ENCODE data around the gene PLIN5. TPM values are rescaled to one million over a fixed set of nuclear protein-coding genes. Genes with fewer than 3 reads are reported as not detected.

The PLIN5 gene
- total RNA-seq, 1 experiment from 2014 or later = 3.9 TPM

GRCh38 chr19:4500841-4501591 lies 34.0 kb downstream of the PLIN5 start:
- Mint-ChIP-seq H3K4me1 (no peaks in the 10 kb centered on the region), H3K36me3 (ENCODE audit: insufficient read depth in 1 of 3, low read depth in 3 of 3) (peaks cover 16 to 63% (median 51%) of the 10 kb centered on the region in 3 experiments; a peak in 6 of 7 replicates), H3K27ac (no peak overlapping the region), H3K27me3 (ENCODE audit: low read depth) (no peaks in the 10 kb centered on the region; the same call in 1 of the 2 replicates), H3K9me3 (no peaks in the 10 kb centered on the region), H3K4me3 (no peak overlapping the region)
- Histone ChIP-seq H2AFZ (ENCODE audit: low read length) (no peak overlapping the region), H3T11ph (ENCODE audit: low read length) (no peak overlapping the region), H3K27me3 (ENCODE audit: insufficient read depth, low read length) (no peaks in the 10 kb centered on the region), H2BK120ac (ENCODE audit: low read depth, low read length, poor library complexity, severe bottlenecking) (no peak overlapping the region), H3K23ac (ENCODE audit: insufficient read length, low read depth, low read length) (no peak overlapping the region), H3K4ac (ENCODE audit: low read depth, low read length) (no peak overlapping the region), H4K20me1 (ENCODE audit: control insufficient read depth, insufficient read depth, insufficient read length) (no peaks in the 10 kb centered on the region), H3K9me3 (ENCODE audit: control insufficient read depth, low read depth, low read length) (no peaks in the 10 kb centered on the region), H4K8ac (replicated peaks; ENCODE audit: insufficient read length, low read depth, low read length) (no peak overlapping the region), H3K18ac (ENCODE audit: insufficient read length, low read depth, low read length) (no peak overlapping the region), H2BK5ac (ENCODE audit: insufficient read length, low read length) (no peak overlapping the region), H2BK12ac (ENCODE audit: insufficient read length, low read depth, low read length) (no peak overlapping the region), H3K4me2 (ENCODE audit: insufficient read depth, insufficient read length, low read length) (no peak overlapping the region), H3K79me1 (ENCODE audit: insufficient read depth, low read depth, low read length, poor library complexity, severe bottlenecking) (no peaks in the 10 kb centered on the region), H3K9ac (ENCODE audit: extremely low read depth, insufficient read length, low read length) (no peak overlapping the region), H3K27ac (ENCODE audit: insufficient read length, low read depth, low read length) (no peak overlapping the region), H3K56ac (ENCODE audit: insufficient read length, low read depth, low read length) (no peak overlapping the region), H2BK15ac (ENCODE audit: low read depth, low read length) (no peak overlapping the region), H4K91ac (ENCODE audit: insufficient read length, low read depth, low read length) (no peak overlapping the region), H2AK5ac (ENCODE audit: insufficient read length, low read length) (no peak overlapping the region), H3K79me2 (ENCODE audit: insufficient read depth, low read length) (no peaks in the 10 kb centered on the region), H3K23me2 (ENCODE audit: insufficient read length, low read depth, low read length, poor library complexity, severe bottlenecking) (no peaks in the 10 kb centered on the region), H3K14ac (ENCODE audit: insufficient read depth, low read length) (no peak overlapping the region), H2BK20ac (ENCODE audit: low read depth, low read length, poor library complexity, severe bottlenecking) (no peak overlapping the region), H3K4me1 (ENCODE audit: insufficient read depth, low read length) (no peaks in the 10 kb centered on the region), H4K5ac (ENCODE audit: insufficient read length, low read depth, low read length) (no peak overlapping the region)
- TF ChIP-seq, protein P1, sequence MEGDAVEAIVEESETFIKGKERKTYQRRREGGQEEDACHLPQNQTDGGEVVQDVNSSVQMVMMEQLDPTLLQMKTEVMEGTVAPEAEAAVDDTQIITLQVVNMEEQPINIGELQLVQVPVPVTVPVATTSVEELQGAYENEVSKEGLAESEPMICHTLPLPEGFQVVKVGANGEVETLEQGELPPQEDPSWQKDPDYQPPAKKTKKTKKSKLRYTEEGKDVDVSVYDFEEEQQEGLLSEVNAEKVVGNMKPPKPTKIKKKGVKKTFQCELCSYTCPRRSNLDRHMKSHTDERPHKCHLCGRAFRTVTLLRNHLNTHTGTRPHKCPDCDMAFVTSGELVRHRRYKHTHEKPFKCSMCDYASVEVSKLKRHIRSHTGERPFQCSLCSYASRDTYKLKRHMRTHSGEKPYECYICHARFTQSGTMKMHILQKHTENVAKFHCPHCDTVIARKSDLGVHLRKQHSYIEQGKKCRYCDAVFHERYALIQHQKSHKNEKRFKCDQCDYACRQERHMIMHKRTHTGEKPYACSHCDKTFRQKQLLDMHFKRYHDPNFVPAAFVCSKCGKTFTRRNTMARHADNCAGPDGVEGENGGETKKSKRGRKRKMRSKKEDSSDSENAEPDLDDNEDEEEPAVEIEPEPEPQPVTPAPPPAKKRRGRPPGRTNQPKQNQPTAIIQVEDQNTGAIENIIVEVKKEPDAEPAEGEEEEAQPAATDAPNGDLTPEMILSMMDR (conservative IDR thresholded peaks at IDR 0.05) = no peak
- WGBS (ENCODE audit: extremely low coverage, insufficient read length, low lambda C conversion rate) = no CpG with 5 or more reads among the region's 29 CpGs
- no peak for DNase-seq
